Left ventricle myocardium inferior (tissue), 1 donor: Measurements from ENCODE around the gene RASAL2. TPM values are rescaled to one million over a fixed set of nuclear protein-coding genes. Genes with fewer than 3 reads are reported as not detected.

ENCODE experiments used
- DNase-seq: peaks from one replicate; pipeline ENCODE4 v3.0.0-alpha.2; 2020
- H3K27ac ChIP-seq: fragments of 200-600 bp; replicated peaks from 2 replicates; pipeline ENCODE4 v1.8.0; 2021
- H3K27me3 ChIP-seq: fragments of 200-600 bp; 2 replicates; pipeline ENCODE4 v1.8.0; 2021; ENCODE audit warnings: low read depth
- H3K36me3 ChIP-seq: fragments of 200-600 bp; 2 replicates; pipeline ENCODE4 v1.8.0; 2021
- H3K4me1 ChIP-seq: fragments of 200-600 bp; 2 replicates; pipeline ENCODE4 v1.8.0; 2021
- H3K4me3 ChIP-seq: fragments of 200-600 bp; 2 replicates; pipeline ENCODE4 v1.8.0; 2021; ENCODE audit warnings: mild to moderate bottlenecking, moderate library complexity
- H3K9me3 ChIP-seq: fragments of 200-600 bp; replicated peaks from 2 replicates; pipeline ENCODE4 v1.8.0; 2021
- CTCF ChIP-seq: fragments of 200-600 bp; IDR thresholded peaks from 2 replicates; pipeline ENCODE4 v1.8.0; 2021; ENCODE audit warnings: antibody characterized with exemption, mild to moderate bottlenecking, borderline replicate concordance
- intact Hi-C: fragments of 100-400 bp; cut with micrococcal nuclease; formaldehyde crosslinking; loops from one replicate; pipeline ENCODE4 v1.11.0; 2022
- total RNA-seq: library from RNA; stranded (reverse); fragmentation: NEBNext Ultra II Directional; extraction: Animal tissue kit (Norgen Biotek cat#: 25700); gene quantifications from one replicate; pipeline ENCODE4 v1.2.1, GENCODE V29; 2021
- donor health status: DM: no; HTN: yes; CAD: no; lungs with severe emphysema.

RASAL2 gene
- total RNA-seq, 1 donor from 2014 or later, result 28.3 TPM

GRCh38 chr1:178484698-178485225 is 390.9 kb downstream of the RASAL2 start:
- H3K27me3 ChIP-seq, result peaks cover 10% of the 10 kb centered on the region
- H3K9me3 ChIP-seq, result no peaks in the 10 kb centered on the region
- H3K27ac ChIP-seq, result no peak overlapping the region
- H3K4me1 ChIP-seq, result peaks cover 24% of the 10 kb centered on the region
- no peak overlapping the region for H3K4me3 ChIP-seq
- peaks cover 18% of the 10 kb centered on the region for H3K36me3 ChIP-seq
- DNase-seq, result no peak
- no peak for TF ChIP-seq CTCF
- intact Hi-C loops, result no loop called here

GRCh38 chr1:178485541-178485981 is 391.7 kb downstream of the RASAL2 start:
- Histone ChIP-seq H3K4me3 (no peak overlapping the region), H3K4me1 (peaks cover 24% of the 10 kb centered on the region), H3K27ac (no peak overlapping the region), H3K36me3 (peaks cover 13% of the 10 kb centered on the region), H3K27me3 (peaks cover 10% of the 10 kb centered on the region), H3K9me3 (no peaks in the 10 kb centered on the region)
- intact Hi-C loops, result no loop called here
- DNase-seq, result no peak
- no peak for TF ChIP-seq CTCF

- Histone ChIP-seq H3K9me3 (no peaks in the 10 kb centered on the region), H3K4me3 (peak overlapping the region; percentile 65), H3K36me3 (peaks cover 7% of the 10 kb centered on the region), H3K27me3 (peaks cover 10% of the 10 kb centered on the region), H3K4me1 (peaks cover 24% of the 10 kb centered on the region), H3K27ac (no peak overlapping the region)
- intact Hi-C loops, result no loop called here
- TF ChIP-seq CTCF, result no peak
- no peak for DNase-seq
These were observed 392.5 kb downstream of the RASAL2 start for GRCh38 chr1:178486100-178487069.

- intact Hi-C loops, result no loop called here
- Histone ChIP-seq H3K4me1 (peaks cover 24% of the 10 kb centered on the region), H3K27me3 (peaks cover 10% of the 10 kb centered on the region), H3K36me3 (no peaks in the 10 kb centered on the region), H3K9me3 (no peaks in the 10 kb centered on the region), H3K27ac (no peak overlapping the region), H3K4me3 (peak overlapping the region; percentile 65)
- no peak for TF ChIP-seq CTCF
- DNase-seq, result no peak
These were observed 393.2 kb downstream of the RASAL2 start for GRCh38 chr1:178487070-178487615.

- no peak overlapping the region for H3K4me3 ChIP-seq
- TF ChIP-seq CTCF, result no peak
- peaks cover 24% of the 10 kb centered on the region for H3K4me1 ChIP-seq
- H3K27ac ChIP-seq, result no peak overlapping the region
- peaks cover 10% of the 10 kb centered on the region for H3K27me3 ChIP-seq
- intact Hi-C loops, result no loop called here
- H3K36me3 ChIP-seq, result no peaks in the 10 kb centered on the region
- no peaks in the 10 kb centered on the region for H3K9me3 ChIP-seq
- no peak for DNase-seq
These were observed 394.5 kb downstream of the RASAL2 start for GRCh38 chr1:178488393-178488792.
